22Rv1 (cell line): Measurements from ENCODE around the gene NPIPA8.
"Not testable (repeated sequence)": the region's sequence is repeated elsewhere in the genome, so short reads cannot be mapped to it uniquely, and the experiment has no call there.

Experiments
- CTCF ChIP-seq: fragments of 450-650 bp; IDR thresholded peaks from 2 replicates; pipeline ENCODE4 v1.5.1; 2017; ENCODE audit warnings: mild to moderate bottlenecking
- ZFX ChIP-seq: fragments of 450-650 bp; IDR thresholded peaks from 2 replicates; pipeline ENCODE4 v1.6.1; 2017; ENCODE audit warnings: antibody characterized with exemption, borderline replicate concordance

- TF ChIP-seq CTCF, ZFX: not testable (repeated sequence)
Observed at GRCh38 chr16:18384098-18384636, 47.6 kb upstream of the NPIPA8 start.
